ENCODE data around the gene PJVK. TPM values are rescaled to one million over a fixed set of nuclear protein-coding genes. Genes with fewer than 3 reads are reported as not detected.

The PJVK gene
- total and polyA plus RNA-seq, 2 experiments from 2014 or later, result 1.6 to 2.1 TPM

DNA sequence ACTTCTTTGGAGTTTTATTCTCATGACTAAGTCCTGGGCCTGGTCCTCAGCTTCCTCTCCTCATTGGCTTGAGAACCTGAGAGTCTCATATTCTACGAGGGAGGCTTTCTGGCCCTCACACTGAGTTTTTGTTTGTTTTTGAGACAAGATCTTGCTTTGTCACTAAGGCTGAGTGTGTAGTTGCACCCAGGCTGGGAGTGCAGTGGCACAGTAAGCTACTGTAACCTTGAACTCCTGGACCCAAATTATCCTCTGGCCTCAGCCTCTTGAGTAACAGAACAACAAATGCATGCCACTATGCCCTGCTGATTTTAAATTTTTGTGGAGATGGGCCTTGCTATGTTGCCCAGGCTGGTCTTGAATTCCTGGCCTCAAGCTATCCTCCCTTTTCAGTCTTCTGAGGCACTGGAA lies 22.8 kb upstream of the PJVK start:
- peaks cover 7% of the 10 kb centered on the region; the same call in 1 of the 3 replicates for H3K9me3 Mint-ChIP-seq
- Histone ChIP-seq H3K79me2 (replicated peaks; ENCODE audit: insufficient read depth) (no peaks in the 10 kb centered on the region; the same call in 1 of the 2 replicates), H3K27me3 (ENCODE audit: insufficient read depth) (no peaks in the 10 kb centered on the region), H4K20me1 (replicated peaks; ENCODE audit: insufficient read depth) (no peaks in the 10 kb centered on the region; the same call in none of the 2 replicates), H3K27ac (ENCODE audit: low read depth) (no peak overlapping the region), H3K4me1 (ENCODE audit: insufficient read depth) (no peaks in the 10 kb centered on the region), H3K36me3 (ENCODE audit: insufficient read depth) (peaks cover 23% of the 10 kb centered on the region; the same call in 1 of the 2 replicates), H2AFZ (no peak overlapping the region), H3K9me2 (ENCODE audit: insufficient read depth) (no peaks in the 10 kb centered on the region), H3K4me3 (no peak overlapping the region), H3F3A (replicated peaks; ENCODE audit: low read depth) (no peaks in the 10 kb centered on the region), H3K4me2 (no peak overlapping the region)
- no peak overlapping the region for H3K4me3 Mint-ChIP-seq
- H3K36me3 Mint-ChIP-seq (ENCODE audit: low read depth), result peaks cover 56% of the 10 kb centered on the region
- no peaks in the 10 kb centered on the region for H3K27me3 Mint-ChIP-seq (ENCODE audit: insufficient read depth, low read depth, poor library complexity)
- DNase-seq (ENCODE audit: low spot score) (no peak), ATAC-seq (no peak)
- no peak for TF ChIP-seq EZH2phosphoT487 (IDR thresholded peaks at IDR 0.05; ENCODE audit: unreplicated experiment)
- no peak for TF ChIP-seq ZNF331 (CRISPR knock-in tag; IDR thresholded peaks at IDR 0.05; ENCODE audit: low read depth)
- TF ChIP-seq STAT1 (IDR thresholded peaks at IDR 0.05; ENCODE audit: unreplicated experiment), result no peak
- TF ChIP-seq CTCF (conservative IDR thresholded peaks at IDR 0.05; ENCODE audit: low read depth in 2 of 2), result no peak
- TF ChIP-seq, protein P1, sequence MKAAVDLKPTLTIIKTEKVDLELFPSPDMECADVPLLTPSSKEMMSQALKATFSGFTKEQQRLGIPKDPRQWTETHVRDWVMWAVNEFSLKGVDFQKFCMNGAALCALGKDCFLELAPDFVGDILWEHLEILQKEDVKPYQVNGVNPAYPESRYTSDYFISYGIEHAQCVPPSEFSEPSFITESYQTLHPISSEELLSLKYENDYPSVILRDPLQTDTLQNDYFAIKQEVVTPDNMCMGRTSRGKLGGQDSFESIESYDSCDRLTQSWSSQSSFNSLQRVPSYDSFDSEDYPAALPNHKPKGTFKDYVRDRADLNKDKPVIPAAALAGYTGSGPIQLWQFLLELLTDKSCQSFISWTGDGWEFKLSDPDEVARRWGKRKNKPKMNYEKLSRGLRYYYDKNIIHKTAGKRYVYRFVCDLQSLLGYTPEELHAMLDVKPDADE (IDR thresholded peaks at IDR 0.05), result no peak
- TF ChIP-seq CREB1 (CRISPR knock-in tag; IDR thresholded peaks at IDR 0.05; ENCODE audit: low read depth), result no peak
- TF ChIP-seq NANOG (IDR thresholded peaks at IDR 0.05; ENCODE audit: borderline replicate concordance), result no peak
- TF ChIP-seq POLR2AphosphoS5 (IDR thresholded peaks at IDR 0.05; ENCODE audit: low read depth), result no peak
- no peak for TF ChIP-seq EZH2 (IDR thresholded peaks at IDR 0.05; ENCODE audit: low read depth, unreplicated experiment)
- no peak for TF ChIP-seq REST (IDR thresholded peaks at IDR 0.05; ENCODE audit: unreplicated experiment)
- TF ChIP-seq ZNF462 (CRISPR knock-in tag; IDR thresholded peaks at IDR 0.05), result no peak
- no peak for TF ChIP-seq JUNB (IDR thresholded peaks at IDR 0.05; ENCODE audit: unreplicated experiment)
- TF ChIP-seq ZNF114 (CRISPR knock-in tag; IDR thresholded peaks at IDR 0.05), result no peak
- H3K27ac Mint-ChIP-seq, result no peak overlapping the region
- no peaks in the 10 kb centered on the region for H3K4me1 Mint-ChIP-seq

All from GM23338 (cell line).